Measurements from ENCODE around the gene PCDHB11.
"Not testable (repeated sequence)": the region's sequence is repeated elsewhere in the genome, so short reads cannot be mapped to it uniquely, and the experiment has no call there.

GRCh38 chr5:141210849-141211248 is 11.4 kb downstream of the PCDHB11 start:
- TF ChIP-seq ZNF274 (IDR thresholded peaks at IDR 0.05; ENCODE audit: low read depth, low read length); YY1 (IDR thresholded peaks at IDR 0.05; ENCODE audit: insufficient read depth, insufficient read length); SUZ12 (IDR thresholded peaks at IDR 0.05; ENCODE audit: extremely low read depth, insufficient read depth, insufficient read length): not testable (repeated sequence)

All from NT2/D1 (cell line).